ENCODE data around the gene HAP1.

DNA sequence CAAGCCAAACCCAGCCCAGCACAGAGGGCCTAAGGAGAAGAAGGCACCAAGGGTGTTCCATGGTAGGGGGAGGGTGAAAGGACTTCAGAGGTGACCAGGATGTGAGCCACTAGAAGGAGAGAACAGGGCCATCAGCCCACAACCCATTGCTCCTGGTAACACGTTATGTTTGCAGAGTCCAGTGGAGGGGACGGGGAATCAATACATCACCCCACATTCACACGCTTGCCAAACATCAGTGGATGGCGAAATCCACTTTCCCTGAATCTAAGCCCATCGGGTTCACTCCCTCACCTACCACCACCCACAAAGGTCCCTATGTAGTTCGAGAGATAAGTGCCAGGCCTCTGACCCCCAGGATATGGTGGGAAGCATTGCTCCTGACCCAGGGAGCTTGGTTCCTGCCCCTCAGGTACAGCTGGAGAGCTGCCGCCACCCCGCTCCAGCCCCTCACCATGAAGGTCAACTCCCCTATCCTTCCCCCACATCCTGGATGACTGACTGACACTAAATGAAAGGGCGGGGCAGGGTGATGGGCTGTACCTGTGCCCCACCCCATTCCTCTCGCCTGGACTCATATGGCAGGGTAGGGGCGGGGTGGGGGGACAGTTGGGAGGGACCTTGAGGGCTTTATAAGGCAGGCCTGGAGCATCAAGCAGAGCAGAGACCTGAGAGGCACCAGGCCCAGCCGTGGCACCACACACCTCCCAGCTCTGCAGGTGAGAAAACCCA is 22.6 kb downstream of the HAP1 start, which contains the start of gene GAST:
- no peak for TF ChIP-seq TAF1 (IDR thresholded peaks at IDR 0.05; ENCODE audit: borderline replicate concordance, low read depth, low read length)
- no peak for TF ChIP-seq POLR2AphosphoS5 (IDR thresholded peaks at IDR 0.05; ENCODE audit: low read depth, low read length)
- no peak for TF ChIP-seq POLR2A (IDR thresholded peaks at IDR 0.05; ENCODE audit: low read depth, low read length)
